SHP77 treated with DMSO at 0.1 percent for 48 hours (cell line): ENCODE data around the gene CCSER2.
"Not testable (repeated sequence)": the region's sequence is repeated elsewhere in the genome, so short reads cannot be mapped to it uniquely, and the experiment has no call there.

Experiments used
- DNase-seq: peaks from one replicate; lab custom pipeline; 2025; lab: John Stamatoyannopoulos, UW

The CCSER2 gene

DNA sequence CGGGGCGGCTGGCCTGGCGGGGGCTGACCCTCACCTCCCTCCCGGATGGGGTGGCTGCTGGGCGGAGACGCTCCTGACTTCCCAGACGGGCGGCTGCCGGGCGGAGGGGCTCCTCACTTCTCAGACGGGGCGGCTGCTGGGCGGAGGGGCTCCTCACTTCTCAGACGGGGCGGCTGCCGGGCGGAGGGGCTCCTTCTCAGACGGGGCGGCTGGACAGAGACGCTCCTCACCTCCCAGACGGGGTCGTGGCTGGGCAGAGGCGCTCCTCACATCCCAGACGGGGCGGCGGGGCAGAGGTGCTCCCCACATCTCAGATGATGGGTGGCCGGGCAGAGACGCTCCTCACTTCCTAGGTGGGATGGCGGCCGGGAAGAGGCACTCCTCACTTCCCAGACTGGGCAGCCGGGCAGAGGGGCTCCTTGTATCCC, 19.2 kb downstream of the CCSER2 start:
- DNase-seq, result not testable (repeated sequence)

DNA sequence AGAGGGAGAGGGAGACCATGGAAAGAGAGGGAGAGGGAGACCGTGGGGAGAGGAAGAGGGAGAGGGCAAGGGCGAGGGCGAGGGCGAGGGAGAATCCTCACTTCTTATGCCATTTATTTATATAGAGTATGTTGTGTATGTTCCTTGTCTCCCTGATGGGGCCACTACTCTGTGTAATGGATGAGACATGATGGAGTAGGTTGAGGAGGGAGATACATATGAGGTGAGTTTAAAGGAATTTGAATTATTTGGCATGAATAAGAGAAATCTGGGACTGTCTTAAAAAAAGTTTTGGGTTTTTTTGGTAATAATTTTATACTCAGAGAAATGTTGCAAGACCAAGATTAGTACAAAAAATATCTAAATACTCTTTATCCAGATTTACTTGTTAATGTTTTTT, 20.1 kb downstream of the CCSER2 start:
- DNase-seq, result no peak

DNA sequence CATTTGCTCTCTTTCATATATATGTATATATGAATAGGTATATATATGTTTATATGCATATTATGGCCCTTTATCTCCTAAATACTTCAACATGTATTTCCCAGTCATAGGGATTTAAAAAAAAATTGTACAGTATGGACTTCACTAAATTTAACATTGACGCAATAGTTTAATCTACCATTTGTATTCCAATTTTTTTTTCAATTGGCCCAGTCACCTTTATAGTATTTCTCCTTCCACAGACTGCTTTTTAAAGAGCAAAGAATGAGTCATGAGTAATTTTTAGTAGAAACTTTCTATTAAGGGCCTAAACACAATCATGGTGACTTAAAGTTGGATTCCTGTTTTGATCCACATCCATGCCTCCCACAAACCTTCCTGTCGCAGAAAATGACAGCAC, 20.5 kb downstream of the CCSER2 start:
- DNase-seq, result no peak

DNA sequence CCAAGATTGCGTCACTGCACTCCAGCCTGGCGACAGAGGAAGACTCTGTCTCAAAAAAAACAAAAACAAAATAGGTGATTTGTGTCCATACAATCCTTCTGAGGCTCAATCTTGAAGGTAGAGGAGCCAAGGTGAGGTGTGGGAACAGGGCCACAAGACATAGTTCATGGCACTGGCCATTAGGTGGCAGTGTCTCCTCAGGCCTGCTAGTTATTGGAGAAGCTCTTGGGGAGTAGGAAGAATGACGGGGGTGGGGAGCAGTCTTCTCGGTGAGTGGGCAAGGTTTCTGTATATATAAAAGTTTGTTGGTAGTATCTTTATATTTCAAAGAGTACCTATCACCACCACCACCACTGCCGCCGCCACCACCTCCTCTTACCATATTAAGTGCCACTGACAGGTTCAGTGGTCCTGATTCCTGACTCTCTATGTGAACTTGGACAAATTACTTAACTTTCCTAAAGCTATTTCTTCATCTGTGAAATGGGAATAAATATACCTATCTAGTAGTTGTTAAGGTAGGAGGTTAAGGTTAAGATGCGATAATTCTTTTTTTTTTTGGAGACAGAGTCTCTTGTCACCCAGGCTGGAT, 24.0 kb downstream of the CCSER2 start:
- no peak for DNase-seq

DNA sequence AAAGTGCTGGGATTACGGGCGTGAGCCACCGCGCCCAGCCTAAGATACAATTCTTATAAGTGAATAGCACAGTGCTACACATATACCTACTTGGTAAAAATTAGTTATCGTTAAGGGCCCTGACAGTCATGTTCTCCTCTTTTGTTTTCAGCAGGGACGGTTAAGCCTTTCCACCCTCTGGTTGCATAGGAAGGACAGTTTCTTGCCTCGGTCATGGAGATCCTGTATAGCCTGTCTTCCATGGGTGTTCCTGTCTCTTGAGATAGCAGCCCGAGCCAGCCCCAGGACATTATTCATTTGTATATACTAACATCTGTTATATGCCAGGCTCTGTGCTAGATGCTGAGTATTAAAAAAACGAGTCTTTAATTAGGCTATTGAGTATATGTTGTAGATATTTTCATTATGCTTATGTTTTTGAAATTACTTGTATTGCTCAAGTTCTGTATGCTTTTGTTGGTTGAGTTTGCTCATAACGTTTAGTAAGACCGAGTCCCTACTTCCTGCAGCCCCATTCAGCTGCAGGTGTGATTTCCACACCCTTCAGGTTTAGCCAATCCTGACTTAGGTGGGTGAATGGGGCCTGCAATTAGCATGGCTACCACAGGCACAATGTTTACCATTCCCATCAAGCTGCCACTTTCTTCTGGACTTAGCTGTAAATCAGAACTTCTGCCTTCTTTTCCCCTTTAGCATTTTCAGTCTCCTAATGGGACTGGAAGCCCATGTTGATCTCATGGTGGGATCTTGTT, 24.8 kb downstream of the CCSER2 start:
- DNase-seq, result no peak

DNA sequence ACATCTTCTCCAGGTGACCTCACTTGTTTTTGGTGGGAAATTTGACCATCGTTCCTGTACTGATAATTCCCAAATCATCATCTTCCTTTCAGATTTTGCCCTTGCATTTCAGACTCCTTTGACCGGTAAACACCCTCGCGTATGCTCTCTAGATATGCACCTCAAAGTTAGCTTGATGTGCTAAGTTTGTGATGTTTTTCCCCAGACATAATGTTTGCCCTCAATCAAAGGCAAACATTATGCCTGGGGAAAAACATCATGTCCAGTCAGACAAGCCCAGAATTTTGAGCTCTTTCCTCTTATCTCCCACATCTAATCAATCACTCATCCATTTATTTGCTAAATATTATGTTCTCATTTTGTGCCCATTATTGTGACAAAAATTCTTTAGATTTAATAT, 26.2 kb downstream of the CCSER2 start:
- no peak for DNase-seq

DNA sequence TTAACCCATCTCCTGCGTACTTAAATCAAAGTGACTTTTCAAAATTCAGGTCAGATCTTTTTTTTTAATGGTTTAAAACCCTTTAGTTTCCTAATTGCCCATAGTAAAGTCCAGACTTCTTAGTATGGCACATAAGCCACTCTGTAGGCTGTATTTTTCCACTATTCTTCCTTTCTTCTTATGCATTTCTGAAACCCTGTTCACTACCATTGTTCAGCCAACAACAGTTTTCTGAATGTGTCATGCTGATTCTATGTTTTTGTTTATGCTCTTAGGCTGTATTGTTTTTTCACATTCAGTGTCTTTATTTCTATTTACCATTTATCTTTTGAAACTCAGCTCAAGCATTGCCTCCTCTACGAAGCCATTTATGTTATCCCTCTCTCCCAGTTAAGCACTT, 26.7 kb downstream of the CCSER2 start:
- DNase-seq, result no peak

DNA sequence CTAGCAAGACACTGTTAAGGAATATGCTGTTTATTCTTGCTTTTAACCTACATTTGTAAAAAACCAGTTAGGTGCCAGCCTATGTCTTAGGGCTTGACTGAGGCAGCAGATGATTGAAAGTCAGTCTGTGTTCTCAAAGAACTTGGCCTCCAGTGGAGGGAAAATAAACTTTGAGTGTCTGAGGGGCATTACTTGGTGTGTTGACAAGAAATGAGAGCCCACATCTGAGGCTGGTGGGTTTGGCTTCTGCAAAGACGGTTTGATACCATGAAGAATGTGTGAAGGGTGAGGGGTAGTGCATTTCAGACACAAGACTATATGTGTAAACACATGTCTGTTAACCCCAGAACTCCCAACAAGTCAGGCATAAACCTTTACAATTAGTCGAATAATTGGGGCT, 28.5 kb downstream of the CCSER2 start:
- no peak for DNase-seq

DNA sequence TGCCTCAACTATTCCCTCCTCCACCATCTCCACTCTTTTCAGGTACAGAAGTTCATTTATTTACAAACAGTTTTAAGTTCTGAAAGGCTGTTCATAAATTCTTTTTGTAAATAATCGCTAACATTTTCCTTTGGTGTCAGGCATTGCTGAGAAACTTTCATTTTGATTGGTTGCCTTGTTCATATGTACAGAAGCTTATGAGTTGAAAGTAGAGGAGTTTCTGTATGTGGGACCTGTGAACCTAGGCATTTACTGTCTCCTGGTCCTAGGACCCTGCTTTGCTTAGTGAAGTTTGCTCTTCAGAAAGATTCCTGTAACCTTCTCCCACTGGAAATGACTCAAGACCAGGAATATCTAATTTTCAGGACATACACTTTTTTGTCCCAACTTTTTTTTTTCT, 30.4 kb downstream of the CCSER2 start:
- DNase-seq, result no peak

DNA sequence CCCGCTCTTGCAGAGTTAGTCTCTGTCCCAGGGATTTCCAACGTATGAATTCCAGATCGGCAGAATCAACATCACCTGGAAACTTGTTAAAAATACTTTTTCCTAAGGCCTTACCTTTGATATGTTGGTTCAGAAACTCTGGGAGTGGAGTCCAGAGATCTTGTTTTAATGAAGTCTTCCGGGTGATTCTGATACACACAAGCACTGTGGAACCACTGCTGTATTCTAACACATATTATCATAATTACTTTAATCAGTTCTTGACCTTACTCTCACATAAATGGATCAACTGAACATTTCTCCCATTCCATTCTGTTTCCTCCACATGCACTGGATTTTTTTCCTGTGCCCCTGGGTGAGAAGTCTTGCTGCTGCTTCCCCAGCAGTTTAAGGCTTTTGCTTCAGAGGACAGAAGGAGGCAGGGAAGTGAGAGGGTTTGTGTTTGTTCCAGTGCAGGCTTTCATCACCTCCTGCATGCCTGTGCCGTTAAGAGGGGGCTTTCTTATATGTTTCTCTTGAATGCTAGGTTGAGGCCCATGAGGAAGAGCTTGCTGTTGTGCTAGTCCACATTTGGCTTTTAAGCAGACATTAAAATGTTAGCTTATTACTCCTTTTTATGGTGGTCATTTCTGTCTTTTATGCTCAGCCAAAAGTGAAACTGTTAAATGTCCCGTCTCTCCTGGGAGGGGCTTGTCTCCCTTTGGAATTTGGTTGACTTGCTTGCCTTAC, 32.4 kb downstream of the CCSER2 start:
- DNase-seq, result no peak

DNA sequence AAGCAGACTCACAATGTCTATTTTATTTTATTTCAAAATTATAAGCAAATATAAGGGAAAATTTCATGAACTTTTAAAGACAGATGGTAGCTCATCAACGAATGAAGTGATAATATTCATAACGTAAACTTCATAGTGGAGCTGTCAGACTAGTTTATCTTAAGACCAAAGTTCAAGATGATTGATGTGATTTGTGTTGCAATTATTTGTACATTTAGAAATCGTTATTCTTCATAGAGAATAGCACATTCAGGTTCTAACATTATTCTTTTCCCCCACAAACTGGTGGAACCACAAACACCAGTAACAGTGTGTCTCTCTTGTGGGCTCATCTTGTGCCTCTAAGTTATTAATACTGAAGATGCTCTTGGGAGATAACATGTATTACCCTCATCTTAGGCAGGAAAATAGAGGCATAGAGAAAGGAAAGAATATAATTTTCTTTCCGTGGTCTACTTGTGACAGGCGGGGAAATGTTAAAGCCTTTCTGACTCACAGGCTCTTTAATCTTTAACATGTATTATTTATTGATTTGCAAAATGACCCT, 37.0 kb downstream of the CCSER2 start:
- DNase-seq, result no peak

DNA sequence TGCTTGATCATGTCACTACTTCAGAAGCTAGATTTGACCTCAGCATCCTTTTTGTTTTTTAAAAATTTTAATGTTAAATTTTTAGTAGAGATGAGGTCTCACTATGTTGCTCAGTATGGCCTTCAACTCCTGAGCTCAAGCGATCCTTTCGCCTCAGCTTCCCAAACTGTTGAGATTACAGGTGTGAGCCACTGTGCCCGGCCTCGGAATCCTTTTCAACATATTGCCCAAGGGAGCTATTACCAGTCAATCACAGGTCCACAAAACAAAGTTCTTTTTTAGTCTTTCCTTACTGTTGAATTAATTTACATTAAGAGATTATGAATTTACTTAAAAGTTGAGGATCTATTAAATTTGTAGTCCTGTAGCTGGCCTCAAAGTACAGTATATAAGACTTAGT, 37.7 kb downstream of the CCSER2 start:
- DNase-seq, result no peak

DNA sequence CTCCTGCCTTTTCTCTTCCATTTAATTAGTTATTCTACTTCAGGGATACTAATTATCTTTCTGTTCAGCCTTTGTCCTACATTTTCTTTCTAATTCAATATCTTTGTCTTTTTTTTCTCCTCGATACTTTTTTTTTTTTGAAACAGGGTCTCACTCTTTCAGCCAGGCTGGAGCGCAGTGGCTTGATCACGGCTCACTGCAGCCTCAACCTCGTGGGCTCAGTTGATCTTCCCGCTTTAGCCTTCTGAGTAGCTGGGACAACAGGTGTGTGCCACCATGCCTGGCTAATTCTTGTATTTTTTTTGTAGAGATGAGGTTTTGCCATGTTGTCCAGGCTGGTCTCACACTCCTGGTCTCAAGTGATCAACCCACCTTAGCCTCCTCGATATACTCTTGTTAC, 38.9 kb downstream of the CCSER2 start:
- no peak for DNase-seq

DNA sequence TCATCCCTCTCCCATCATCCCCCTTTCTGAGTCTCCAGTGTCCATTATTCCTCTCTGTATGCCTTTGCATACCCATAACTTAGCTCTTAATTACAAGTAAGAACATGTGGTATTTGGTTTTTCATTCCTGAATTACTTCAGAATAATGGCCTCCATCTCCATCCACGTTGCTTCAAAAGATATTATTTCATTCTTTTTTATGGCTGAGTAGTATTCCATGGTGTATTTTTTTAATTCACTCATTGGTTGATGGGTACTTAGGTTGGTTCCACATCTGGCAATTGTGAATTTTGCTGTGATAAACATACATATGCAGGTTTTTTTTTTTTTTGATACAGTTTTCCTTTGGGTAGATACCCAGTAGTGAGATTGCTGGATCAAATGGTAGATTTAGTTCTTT, 40.4 kb downstream of the CCSER2 start:
- DNase-seq, result no peak

DNA sequence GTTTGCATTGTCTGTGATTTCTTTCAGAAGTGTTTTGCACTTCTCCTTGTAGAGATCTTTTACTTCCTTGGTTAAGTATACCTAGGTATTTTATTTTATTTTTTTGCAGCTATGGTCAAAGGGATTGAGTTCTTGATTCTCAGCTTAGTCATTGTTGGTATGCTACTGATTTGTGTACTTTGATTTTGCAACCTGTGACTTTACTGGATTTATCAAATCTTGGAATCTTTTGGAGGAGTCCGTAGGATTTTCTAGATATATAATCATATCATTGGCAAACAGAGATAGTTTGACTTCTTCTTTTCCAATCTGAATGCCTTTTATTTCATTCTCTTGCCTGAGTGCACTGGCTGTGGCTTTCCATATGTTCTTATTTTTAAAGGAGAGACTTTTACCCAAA, 41.9 kb downstream of the CCSER2 start:
- no peak for DNase-seq

DNA sequence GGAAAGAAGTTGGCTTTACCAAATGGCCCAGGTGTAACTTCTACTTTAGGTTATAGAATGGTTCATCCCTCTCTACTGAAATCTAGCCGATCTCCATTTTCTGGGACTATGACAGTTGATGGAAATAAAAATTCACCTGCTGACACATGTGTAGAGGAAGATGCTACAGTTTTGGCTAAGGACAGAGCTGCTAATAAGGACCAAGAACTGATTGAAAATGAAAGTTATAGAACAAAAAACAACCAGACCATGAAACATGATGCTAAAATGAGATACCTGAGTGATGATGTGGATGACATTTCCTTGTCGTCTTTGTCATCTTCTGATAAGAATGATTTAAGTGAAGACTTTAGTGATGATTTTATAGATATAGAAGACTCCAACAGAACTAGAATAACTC, 43.6 kb downstream of the CCSER2 start:
- no peak for DNase-seq

DNA sequence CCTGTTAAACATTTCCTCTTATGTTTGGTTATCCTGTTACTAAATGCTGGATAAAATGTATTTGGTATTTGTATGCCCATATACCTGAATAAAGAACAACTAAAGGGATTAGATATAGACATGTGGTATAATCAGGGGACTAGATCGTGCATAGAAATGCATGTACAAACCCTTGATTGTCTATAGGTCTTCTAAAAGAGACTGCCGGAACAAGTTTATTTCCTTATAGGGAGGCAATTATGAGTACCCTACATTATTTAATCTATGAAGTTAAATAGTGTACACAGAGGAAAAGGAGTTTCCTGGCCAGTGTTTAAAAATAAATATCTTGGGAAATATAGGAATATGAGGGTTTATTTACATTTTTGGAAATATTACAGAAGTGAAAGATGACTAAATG, 44.6 kb downstream of the CCSER2 start:
- no peak for DNase-seq

DNA sequence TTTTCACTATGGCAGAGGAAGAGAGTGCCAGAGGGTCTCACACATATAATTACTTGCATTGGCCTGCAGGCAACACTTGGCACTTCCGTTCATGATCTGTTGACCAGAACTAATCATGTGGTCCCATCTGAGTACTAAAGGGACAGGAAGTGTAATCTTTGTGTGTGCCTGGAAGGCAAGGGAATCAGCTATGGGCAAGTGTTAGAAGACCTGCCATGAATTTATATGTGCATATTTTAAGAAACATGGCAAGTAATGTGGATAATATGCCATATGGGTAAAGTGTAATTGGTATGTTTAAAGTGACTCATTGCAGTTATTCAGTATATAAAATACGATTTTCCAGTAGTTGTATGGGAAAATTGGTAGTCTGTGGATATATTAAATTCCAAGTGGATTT, 46.1 kb downstream of the CCSER2 start:
- DNase-seq, result no peak

DNA sequence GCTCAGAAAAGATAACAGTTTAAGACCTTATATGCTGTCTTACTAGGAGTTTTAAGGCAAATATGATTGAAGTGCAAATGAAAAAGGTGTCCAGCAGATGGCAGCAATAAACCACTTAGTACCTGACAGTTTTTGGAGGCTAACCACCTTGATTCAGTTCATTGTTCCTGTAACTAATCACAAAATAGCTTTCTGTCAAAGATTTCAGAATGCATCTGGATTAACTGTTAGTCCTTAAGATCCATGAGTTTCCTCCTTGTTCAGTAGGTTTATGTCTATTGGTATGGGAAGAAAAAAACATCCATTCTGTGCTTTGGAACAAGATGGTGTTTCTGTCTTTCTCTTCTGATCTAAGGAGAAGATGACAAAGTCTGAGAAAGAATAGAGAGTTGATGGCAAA, 46.6 kb downstream of the CCSER2 start:
- DNase-seq, result peak; percentile 11

DNA sequence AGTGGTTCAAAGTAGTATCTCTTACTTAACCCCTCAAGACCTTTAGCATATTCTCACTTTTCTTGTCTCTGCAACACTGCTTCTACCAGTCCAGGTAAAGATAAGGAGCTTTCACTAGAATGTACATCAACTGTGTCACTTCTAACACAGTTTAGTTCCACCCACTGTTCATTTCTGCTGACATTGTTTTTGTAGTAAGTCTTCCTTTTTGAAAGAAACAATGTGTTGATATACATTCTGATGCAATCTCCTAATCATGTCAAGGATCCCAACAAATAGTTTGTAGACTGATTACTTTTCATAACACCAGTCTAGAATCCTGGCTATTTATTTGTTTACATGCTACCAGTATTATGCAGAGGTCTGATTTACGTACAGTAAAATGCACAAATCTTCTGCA, 47.5 kb downstream of the CCSER2 start:
- no peak for DNase-seq

DNA sequence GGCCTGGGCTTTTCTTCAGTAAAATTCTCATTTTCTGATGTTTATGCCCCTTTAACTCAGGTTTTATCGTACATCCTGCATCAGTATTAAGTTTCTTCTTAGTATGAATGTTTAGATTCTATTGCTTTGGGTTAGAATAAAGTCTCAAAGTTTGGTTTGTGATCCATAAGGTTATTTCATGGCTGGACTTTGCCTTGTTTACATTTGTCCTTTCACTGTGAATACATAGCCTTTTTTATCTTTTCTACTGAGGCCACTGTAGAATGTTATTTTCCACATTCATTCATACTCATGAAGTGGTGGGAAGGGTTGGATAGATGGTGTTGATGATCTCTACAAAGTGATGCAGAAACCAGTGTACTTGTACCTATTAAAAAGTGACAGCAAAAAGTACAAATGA, 59.8 kb downstream of the CCSER2 start:
- DNase-seq, result no peak

DNA sequence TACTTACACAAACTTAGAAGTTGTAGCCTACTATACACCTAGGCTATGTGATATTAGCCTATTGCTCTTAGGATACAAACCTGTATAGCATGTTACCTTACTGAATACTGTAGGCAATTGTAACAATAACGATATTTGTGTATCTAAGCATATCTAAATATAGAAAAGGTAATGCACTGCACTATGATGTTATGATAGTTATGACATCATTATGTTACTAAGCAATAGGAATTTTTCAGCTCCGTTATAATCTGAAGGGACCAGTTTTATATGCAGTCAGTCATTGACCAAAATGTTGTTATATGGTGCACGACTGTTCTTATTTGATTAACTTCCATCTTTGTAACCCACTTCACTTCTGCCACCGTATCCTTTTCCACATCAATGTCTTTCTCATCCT, 62.0 kb downstream of the CCSER2 start:
- no peak for DNase-seq

DNA sequence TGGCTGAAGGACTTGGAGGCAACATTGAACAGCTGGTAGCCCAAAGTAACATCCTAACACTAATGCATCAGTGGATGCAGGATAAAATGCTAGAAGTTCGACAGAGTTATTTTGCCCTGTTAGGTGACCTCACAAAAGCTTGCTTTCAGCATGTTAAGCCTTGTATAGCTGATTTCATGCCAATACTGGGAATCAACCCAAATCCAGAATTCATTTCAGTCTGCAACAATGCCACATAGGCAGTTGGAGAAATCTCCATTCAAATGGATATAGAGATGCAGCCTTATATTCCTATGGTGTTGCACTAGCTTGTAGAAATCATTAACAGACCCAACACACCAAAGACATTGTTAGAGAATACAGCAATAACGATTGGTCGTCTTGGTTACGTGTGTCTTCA, 62.9 kb downstream of the CCSER2 start:
- no peak for DNase-seq
